HG02973 (cell line): ENCODE measurements around the gene AP2A1.
A peak's percentile ranks its signal among the peaks of the same experiment; 100 is the strongest.
"Not testable (repeated sequence)": the region's sequence is repeated elsewhere in the genome, so short reads cannot be mapped to it uniquely, and the experiment has no call there.

ENCODE experiments used
- ATAC-seq: cut with Tn5 transposase; IDR thresholded peaks from one replicate; pipeline ENCODE4 v1.9.1; 2021; ENCODE audit warnings: moderate library complexity; ENCODE audit not compliant: unreplicated experiment

Gene AP2A1

DNA sequence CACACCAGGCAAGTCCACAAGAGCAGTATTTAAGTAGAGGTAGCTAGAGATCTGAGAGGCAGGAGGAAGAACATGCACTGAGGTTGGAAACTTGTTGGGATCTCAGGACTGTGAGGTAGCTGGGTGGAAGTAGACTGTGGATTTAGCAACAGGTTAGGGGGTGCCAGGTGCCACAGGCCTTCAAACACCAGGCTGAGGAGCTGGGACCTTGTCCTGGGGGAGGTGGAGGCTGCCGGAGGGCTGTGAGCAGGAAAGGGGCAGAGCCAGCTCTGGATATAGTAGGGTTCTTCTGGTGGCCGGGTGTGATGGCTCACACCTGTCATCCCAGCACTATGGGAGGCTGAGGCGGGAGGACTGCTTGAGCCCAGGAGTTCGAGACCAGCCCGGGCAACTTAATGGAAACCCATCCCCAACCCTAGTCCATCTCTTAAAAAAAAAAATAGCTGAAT lies 43.2 kb downstream of the AP2A1 start:
- ATAC-seq: no peak

DNA sequence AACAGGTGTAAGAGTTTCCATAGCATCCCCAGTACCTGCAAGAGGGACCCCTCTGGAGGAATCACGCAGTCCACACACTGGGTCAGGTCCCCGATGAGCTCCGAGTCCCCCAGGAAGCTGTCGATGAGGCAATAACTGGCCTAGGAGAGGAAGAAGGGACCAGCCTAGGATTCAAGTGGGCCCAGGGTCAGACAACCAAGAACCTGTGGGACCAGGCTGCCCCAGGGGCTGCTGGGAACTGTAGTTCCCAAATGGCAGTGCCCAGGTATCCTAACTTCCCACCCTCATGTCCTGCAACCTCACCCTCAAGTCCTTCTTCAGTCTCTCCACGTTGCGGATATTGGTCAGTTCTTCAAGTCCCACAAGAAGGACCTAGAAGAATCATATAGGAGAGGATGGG lies 44.5 kb downstream of the AP2A1 start:
- no peak for ATAC-seq

DNA sequence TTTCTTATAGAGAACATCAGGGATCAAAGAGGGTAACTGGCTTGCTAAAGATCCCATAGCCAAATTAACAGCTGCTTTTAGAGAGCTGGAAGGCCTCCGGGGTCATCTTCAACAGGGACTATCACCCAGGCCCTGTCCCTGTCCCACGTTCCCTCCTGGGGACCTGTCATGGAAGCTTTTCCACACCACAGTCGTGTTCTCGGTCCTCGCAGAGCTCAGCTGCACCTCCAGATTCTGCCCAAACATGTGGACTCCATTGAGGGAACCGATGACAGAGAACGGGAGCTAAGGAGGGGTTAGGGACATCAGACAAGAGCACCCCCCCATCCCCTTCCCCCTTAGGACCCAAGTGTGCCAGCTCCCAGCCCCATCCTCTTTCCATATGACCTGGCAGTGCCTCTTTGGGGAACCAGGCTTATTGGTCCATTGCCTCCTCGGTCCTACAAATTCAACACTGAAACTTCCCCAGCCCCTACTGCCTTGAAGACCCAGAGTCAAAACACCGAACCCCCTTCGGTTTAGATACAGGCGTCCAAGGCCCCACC lies 45.7 kb downstream of the AP2A1 start:
- ATAC-seq: no peak

DNA sequence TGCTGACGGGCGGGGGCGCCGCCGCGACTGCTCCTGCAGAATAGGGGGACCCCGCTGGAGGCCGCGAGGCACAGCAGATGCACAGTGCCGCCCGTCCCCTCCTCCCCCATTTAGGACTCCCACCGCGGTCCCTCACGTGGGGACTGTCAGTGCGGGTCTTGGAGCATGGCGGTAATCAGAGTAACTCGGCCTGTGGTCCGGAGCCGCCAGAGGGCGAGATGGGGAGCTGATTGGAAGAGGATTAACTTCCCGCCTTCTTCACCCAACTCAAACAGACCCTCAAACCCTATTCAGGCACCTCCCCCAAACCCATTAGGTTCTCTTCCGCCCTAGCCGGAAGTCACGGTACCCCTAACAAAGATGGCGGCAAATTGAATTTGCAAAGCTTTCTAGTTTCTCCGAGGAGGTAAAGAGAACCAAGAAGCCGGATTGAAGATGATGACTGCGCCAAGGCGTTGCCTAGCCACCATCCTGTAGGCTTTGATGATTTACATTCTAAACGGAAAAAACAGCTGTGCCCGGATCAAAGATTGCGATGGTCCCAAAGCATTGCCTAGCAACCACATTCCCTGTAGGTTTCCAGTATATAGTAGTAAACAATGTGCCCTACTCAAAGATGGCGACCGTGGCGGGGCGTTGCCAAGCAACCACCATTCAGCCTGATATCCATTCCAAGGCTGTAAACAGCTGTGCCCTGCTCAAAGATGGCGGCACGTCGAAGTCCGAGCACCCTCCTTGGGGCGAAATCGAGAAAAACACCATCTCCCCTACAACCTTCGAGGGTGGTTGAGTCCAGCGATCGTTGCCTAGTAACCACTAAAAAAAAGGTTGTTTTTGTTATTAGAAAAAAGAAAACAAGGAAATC lies 46.4 kb downstream of the AP2A1 start, which contains the start of gene FUZ:
FUZ (minus strand) TSS at position 296 of the 865 bp plus-strand sequence; CDS start at position 110, 186 bp downstream.
- ATAC-seq: peak; percentile 49

DNA sequence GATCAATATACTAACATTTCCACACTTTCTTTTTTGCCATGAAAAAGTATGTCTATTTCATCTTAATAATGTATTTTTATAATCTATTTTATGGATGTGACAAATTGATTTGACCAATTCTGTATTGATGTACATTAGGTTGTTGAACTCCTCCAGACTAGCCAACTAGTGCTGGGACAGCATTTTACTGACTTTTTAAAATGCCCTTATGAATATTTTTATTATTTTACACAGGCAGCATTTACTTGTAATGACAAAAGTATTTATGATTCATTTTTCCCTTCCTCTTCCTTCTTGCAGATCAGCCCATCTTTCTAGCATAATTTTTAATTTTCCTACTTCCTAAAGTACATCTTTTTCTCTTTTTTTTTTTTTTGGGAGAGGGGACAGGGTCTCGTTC lies 47.2 kb downstream of the AP2A1 start:
- ATAC-seq: no peak

DNA sequence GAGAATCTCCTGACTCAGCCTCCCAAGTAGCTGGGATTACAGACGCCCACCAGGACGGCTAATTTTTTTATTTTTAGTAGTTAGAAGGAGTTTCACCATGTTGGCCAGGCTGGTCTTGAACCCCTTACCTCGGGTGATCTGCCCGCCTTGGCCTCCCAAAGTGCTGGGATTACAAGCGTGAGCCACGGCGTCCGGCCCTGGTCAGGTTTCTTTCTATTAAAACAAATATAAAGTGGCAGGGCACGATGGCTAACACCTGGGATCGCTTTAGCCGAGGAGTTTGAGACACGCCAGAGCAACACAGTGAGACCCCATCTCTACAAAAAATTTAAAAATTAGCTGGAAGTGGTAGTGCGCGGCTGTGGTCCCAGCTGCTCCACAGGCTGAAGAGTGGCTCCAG lies 49.8 kb downstream of the AP2A1 start:
- ATAC-seq: no peak

DNA sequence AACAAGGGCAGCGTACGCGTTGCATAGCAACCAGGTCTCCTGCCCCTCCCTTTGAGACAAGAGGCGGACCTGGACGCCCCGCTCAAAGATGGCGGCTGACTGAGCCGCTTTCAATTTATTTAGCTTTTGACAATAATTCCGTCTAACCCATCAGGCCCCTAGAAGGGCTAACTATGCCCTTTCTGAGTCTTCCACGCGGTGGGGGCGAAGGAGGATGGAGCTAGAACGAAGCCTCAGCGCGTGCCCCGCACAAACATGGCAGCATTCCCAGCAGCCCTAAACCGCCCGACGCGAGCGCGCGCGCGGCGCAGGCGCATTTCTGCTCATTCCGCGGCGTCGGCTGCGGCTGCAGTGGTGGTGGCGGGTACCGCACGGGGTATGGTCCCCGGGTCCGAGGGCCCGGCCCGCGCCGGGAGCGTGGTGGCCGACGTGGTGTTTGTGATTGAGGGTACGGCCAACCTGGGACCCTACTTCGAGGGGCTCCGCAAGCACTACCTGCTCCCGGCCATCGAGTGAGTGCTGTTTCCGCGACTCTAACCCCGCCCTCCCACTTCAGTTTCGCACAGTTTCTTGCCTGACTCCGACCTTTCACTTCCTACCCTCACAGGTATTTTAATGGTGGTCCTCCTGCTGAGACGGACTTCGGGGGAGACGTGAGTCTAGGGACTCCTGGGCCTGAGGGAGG lies 51.3 kb downstream of the AP2A1 start, which contains the start of gene MED25:
MED25 (plus strand) TSS at position 326 of the 685 bp plus-strand sequence; CDS start at position 379, 53 bp downstream.
- peak; percentile 51 for ATAC-seq

DNA sequence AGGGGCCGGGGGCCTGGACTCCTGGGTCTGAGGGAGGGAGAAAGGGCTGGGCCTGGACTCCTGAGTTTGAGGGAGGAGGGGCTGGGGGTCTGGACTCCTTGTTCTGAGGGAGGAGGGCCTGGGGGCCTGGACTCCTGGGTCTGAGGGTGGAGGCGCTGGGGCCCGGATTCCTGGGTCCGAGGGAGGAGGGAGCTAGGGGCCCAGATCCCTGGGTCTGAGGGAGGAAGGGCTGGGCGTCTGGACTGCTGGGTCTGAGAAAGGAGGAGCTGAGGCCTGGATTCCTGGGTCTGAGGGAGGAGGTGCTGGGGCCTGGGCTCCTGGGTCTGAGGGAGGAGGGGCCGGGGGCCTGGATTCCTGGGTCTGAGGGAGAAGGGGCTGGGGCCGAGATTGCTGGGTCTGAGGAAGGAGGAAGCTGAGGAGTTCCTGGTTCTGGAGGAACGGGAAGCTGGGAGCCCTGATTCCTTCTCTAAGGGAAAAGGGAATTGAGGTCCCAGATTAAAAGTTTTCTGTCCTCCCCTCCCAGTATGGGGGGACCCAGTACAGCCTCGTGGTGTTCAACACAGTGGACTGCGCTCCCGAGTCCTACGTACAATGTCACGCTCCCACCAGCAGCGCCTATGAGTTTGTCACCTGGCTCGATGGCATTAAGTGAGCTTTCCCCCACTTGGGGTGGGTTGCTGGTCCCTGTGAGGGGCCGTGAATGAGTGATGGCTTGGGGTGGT lies 52.0 kb downstream of the AP2A1 start:
- no peak for ATAC-seq

DNA sequence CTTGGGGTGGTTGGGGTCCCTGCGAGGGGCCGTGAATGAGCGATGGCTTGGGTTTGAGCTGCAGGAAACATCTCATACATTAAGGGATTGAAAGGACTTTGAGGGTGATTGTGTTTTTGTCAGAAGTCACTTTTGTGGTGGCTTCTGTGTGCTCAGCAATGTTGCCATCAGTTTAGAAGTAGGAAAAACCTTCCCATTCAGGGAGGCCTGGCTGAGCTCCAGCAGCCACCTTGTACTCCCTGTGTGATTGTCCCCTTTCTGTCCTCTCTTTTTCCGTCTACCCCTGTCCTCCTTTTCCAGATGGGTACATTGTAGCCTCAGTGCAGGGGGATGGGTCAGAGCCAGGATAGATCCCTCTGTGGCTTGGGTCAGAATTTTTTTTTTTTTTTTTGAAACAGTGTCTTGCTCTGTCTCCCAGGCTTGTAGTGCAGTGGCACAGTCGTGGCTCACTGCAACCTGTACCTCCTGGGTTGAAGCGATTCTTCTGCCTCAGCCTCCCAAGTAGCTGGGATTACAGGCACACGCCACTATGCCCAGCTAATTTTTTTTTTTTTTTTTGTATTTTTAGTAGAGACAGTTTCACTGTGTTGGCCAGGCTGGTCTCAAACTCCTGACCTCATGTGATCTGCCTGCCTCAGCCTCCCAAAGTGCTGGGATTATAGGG lies 52.8 kb downstream of the AP2A1 start:
- ATAC-seq: not testable (repeated sequence)

DNA sequence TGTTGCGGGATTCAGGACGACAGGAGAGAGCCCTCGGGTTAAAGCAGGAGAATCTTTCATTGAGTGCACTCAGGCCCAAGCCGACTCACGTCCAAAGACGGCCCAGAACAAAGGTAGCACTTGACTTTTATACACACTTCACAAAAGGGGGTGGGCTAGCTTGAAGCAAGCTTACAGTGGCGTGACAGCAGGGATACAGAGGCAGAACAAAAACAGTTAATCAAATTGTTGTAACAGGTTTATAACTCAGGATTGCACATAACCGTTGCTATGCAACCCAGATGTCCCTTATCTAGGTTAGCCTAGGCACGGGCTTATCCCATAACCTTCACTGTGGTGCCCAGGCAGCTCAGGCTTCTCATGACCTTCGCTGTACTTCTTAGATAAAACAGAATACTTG lies 53.3 kb downstream of the AP2A1 start:
- no peak for ATAC-seq

DNA sequence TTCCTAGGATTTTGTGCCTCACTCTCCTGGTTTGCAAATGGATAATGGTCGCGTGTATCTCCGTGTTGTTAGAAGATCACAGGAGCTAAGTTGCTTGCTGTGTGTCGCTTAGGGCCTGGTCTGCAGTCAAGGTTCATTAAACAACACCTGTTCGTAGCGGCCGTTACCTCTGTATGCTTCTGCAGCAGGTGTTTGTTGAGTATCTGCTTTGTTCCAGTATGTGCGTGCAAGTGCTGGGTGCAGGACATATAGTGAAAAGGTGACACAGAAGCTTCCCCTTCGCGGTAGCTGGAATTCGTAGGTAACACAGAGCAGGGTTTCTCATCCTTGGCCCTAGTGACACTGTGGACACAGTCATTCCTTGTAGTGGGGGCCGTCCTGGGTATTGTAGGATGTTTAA lies 56.7 kb downstream of the AP2A1 start:
- no peak for ATAC-seq

DNA sequence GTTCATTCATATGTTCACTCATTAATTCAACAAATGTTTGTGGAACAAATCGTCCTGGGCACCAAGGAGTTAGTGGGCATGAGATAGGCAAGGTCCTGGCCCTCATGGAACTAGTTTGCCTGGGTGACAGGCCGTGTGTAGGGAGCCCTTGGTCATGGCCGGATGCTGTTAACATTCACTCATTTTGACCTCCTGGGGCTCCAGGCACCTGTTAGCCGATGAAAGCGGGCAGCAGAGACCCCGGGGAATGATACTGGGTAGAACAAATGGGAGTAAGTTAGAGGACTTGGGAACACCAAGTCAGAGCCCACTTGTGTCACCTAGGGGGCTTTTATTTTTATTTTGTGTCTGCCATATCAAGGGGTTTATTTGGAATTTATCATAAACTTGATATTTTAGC lies 57.9 kb downstream of the AP2A1 start:
- no peak for ATAC-seq

DNA sequence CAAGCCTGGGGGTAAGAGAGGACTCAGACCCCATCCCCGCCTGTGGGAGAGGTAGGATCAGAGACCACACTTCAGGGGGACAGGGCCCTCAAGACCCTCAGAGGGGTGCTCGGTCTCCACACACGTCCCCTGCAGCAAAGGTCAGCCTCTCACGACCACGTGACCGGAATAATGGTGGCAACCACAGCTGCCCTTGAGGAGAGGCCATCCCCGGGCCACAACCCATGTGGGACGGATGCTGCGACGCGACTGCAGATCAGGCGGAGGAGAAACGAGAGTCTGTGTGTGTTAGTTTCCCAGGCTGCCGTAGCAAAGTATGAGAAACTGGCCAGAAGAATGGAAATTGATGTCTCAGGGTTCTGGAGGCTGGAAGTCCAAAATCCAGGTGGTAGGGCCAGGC lies 60.2 kb downstream of the AP2A1 start:
- no peak for ATAC-seq

DNA sequence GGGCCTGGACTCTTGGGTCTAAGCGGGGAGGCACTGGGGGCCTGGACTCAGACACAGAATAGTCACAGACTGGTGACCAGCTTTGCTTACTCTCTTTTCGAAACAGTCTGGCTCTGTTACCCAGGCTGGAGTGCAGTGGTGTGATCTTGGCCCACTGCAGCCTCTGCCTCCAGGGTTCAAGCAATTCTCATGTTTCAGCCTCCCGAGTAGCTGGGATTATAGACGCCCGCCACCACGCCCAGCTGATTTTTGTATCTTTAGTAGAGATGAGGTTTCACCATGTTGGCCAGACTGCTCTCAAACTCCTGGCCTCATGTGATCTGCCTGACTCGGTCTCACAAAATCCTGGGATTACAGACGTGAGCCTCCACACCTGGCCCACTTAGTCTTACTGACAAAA lies 62.4 kb downstream of the AP2A1 start:
- ATAC-seq: no peak

DNA sequence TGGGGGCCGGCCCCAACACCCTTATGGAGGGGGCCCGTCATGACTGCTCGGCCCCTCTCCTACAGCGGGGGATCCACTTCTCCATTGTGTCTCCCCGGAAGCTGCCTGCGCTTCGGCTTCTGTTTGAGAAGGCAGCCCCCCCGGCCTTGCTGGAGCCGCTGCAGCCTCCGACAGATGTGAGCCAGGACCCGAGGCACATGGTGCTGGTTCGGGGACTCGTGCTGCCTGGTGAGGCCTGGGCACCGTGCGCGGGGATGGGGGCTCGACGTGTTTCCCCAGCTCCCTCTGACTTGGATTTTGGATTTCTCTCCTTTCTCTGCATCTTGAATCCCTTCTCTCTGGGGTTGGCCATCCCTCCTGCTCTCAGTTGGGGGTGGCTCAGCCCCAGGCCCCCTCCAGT lies 62.9 kb downstream of the AP2A1 start:
- ATAC-seq: no peak

DNA sequence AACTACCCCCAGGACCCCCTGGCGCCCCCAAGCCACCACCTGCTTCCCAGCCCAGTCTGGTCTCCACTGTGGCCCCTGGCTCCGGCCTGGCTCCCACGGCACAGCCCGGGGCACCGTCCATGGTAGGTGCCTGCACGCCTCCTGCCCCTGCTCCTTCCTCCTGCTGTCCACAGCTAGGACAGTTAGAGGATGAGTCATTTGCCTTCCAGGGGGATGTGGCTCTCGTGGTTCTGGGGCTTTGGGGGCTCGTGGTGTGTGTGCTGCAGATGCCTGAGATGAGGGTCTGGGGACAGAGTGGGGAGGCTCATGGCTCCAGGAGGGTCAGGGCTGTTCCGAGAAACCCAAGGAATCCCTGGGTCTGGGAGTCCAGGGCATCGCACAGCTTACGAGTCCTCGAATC lies 64.0 kb downstream of the AP2A1 start:
- no peak for ATAC-seq

DNA sequence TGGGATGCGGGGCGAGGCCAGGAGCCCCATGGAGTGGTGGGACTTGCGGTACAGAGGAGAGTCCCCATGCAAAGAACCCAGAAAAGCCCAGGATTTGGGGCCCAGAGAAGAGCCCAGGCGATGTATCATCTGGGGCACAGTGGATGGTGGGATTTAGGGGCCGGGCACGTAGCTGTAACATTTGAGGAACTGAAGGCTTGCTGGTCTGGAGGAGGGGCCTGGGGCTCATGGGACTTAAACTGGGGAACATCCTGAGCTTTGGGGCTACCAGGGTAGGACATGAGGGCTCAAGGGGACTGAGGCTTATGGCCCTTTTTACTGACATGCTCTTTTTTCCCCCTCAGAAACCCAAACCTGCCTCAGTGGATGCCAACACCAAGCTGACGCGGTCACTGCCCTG lies 64.8 kb downstream of the AP2A1 start:
- ATAC-seq: no peak

DNA sequence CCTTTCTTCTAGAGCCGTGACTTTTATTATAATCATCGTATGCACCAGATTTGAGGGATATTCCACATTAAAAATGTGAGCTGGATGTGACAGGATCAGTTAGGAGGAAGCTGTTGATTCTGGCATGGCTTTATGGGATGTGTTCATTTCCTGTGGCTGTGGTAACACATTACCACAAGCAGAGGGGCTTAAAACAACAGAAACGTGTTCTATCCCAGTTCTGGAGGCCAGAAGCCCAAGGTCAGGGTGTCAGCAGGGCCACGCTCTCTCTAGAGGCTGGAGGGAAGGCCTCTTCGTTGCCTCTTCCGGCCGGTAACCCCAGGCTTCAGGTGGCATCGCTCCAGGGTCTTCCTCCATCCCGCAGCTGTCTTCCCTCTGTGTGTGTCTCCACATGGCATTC lies 65.8 kb downstream of the AP2A1 start:
- no peak for ATAC-seq

DNA sequence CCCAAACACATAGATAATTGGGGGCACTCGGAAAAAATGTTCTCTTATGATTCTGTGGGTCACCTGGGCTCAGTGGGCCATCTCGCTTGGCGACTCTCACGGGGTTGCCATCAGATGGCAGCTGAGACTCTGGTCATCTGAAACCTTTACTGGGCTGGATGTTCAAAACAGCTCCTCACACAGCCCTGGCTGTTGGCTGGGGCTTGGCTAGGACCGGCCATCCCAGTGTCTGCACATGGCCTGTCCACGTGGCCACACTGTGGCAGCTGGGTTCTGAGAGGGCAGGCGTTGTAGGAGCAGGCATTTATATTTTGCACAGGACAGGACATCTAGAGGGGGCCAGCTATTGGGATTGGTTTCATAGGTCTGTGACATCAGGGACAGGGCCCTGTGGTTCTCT lies 66.8 kb downstream of the AP2A1 start:
- ATAC-seq: no peak

DNA sequence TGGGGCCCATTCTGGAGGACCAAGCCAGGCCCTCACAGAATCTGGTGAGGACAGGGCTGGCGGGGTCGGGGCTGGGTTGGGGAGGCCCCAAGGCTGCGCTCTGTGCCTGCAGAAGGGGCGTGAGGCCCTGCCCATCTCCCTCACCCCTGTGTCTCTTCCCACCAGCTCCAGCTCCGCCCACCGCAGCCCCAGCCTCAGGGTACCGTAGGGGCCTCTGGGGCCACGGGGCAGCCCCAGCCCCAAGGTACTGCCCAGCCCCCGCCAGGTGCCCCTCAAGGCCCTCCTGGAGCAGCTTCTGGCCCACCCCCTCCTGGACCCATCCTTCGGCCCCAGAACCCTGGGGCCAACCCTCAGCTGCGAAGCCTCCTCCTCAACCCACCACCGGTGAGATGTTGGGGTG lies 68.8 kb downstream of the AP2A1 start:
- ATAC-seq: no peak
